ENCODE measurements around the gene ZNF777.

DNA sequence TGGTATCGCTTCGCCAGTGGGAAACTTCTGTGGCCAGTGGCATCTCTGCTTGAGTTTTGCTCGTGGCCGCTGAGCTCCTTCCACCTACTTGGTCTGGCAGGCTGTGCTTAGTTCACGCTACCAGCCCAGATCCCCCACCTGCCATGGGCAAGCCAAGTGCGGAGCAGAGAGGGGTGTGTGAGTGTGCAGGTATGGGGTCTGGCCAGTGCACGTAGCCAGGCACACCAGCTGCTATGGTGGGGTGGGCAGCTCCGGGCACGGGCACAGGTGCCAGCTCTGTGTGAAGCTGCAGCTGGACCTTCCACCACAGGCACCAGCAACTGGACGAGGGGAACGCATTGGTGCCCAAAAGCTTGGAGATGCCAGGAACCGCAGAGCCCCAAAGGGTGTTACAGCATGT lies 56.5 kb downstream of the ZNF777 start:
- TF ChIP-seq, protein P1, sequence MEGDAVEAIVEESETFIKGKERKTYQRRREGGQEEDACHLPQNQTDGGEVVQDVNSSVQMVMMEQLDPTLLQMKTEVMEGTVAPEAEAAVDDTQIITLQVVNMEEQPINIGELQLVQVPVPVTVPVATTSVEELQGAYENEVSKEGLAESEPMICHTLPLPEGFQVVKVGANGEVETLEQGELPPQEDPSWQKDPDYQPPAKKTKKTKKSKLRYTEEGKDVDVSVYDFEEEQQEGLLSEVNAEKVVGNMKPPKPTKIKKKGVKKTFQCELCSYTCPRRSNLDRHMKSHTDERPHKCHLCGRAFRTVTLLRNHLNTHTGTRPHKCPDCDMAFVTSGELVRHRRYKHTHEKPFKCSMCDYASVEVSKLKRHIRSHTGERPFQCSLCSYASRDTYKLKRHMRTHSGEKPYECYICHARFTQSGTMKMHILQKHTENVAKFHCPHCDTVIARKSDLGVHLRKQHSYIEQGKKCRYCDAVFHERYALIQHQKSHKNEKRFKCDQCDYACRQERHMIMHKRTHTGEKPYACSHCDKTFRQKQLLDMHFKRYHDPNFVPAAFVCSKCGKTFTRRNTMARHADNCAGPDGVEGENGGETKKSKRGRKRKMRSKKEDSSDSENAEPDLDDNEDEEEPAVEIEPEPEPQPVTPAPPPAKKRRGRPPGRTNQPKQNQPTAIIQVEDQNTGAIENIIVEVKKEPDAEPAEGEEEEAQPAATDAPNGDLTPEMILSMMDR (IDR thresholded peaks at IDR 0.05) = no peak
- TF ChIP-seq POLR2A (IDR thresholded peaks at IDR 0.05) = no peak

All from heart left ventricle (tissue), 13 donors.